Measurements from ENCODE around the gene CHDH.

- no peak for TF ChIP-seq CTCF (IDR thresholded peaks at IDR 0.05)
- TF ChIP-seq POLR2A (IDR thresholded peaks at IDR 0.05) = no peak
Observed at GRCh38 chr3:53813876-53814275, 32.3 kb downstream of the CHDH start.

All from uterus (tissue), 2 donors.